ENCODE results near the gene MYO7B.

GRCh38 chr2:127523269-127523939 lies 12.1 kb upstream of the MYO7B start:
- TF ChIP-seq CTCF (IDR thresholded peaks at IDR 0.05; ENCODE audit: insufficient read depth, low read length) = no peak
- TF ChIP-seq, protein P1, sequence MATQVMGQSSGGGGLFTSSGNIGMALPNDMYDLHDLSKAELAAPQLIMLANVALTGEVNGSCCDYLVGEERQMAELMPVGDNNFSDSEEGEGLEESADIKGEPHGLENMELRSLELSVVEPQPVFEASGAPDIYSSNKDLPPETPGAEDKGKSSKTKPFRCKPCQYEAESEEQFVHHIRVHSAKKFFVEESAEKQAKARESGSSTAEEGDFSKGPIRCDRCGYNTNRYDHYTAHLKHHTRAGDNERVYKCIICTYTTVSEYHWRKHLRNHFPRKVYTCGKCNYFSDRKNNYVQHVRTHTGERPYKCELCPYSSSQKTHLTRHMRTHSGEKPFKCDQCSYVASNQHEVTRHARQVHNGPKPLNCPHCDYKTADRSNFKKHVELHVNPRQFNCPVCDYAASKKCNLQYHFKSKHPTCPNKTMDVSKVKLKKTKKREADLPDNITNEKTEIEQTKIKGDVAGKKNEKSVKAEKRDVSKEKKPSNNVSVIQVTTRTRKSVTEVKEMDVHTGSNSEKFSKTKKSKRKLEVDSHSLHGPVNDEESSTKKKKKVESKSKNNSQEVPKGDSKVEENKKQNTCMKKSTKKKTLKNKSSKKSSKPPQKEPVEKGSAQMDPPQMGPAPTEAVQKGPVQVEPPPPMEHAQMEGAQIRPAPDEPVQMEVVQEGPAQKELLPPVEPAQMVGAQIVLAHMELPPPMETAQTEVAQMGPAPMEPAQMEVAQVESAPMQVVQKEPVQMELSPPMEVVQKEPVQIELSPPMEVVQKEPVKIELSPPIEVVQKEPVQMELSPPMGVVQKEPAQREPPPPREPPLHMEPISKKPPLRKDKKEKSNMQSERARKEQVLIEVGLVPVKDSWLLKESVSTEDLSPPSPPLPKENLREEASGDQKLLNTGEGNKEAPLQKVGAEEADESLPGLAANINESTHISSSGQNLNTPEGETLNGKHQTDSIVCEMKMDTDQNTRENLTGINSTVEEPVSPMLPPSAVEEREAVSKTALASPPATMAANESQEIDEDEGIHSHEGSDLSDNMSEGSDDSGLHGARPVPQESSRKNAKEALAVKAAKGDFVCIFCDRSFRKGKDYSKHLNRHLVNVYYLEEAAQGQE (IDR thresholded peaks at IDR 0.05; ENCODE audit: insufficient replicate concordance, low read depth) = no peak
- TF ChIP-seq GABPA (IDR thresholded peaks at IDR 0.05; ENCODE audit: low read depth) = no peak
- TF ChIP-seq POLR2AphosphoS5 (IDR thresholded peaks at IDR 0.05; ENCODE audit: low read depth) = no peak
- no peak for TF ChIP-seq SPI1 (IDR thresholded peaks at IDR 0.05; ENCODE audit: borderline replicate concordance, low read depth)
